Activated CD4-positive, alpha-beta memory T cell treated with anti-CD3 and anti-CD28 coated beads, Interleukin-2, amount 10 ng/mL, durations not matched to agents 7 days and 5 days (primary cell): ENCODE data around the gene NUTF2. TPM values are rescaled to one million over a fixed set of nuclear protein-coding genes. Genes with fewer than 3 reads are reported as not detected.

ENCODE experiments used
- CTCF ChIA-PET: fragments of 350-600 bp; sonication (Branson Sonifier 250); formaldehyde crosslinking; loops from one replicate; lab custom pipeline; 2021; ENCODE audit warnings: antibody characterized with exemption, inconsistent platforms; lab: Charles Lee
- POLR2A ChIA-PET: fragments of 350-600 bp; sonication (Branson Sonifier 250); formaldehyde crosslinking; loops from one replicate; lab custom pipeline; 2021; ENCODE audit warnings: antibody characterized with exemption; lab: Charles Lee
- DNase-seq: peaks from one replicate; pipeline ENCODE4 v3.0.0-alpha.2; 2020
- H3K27ac Mint-ChIP-seq: one replicate; pipeline ENCODE4 v1.8.0; 2021; ENCODE audit warnings: mild to moderate bottlenecking, mixed read lengths
- H3K27me3 Mint-ChIP-seq: one replicate; pipeline ENCODE4 v1.8.0; 2021; ENCODE audit warnings: mixed read lengths
- H3K36me3 Mint-ChIP-seq: one replicate; pipeline ENCODE4 v1.8.0; 2021; ENCODE audit warnings: low read depth, mixed read lengths
- H3K4me1 Mint-ChIP-seq: one replicate; pipeline ENCODE4 v1.8.0; 2021; ENCODE audit warnings: mixed read lengths
- H3K4me3 Mint-ChIP-seq: one replicate; pipeline ENCODE4 v1.8.0; 2021; ENCODE audit warnings: mild to moderate bottlenecking, mixed read lengths
- H3K9me3 Mint-ChIP-seq: one replicate; pipeline ENCODE4 v1.8.0; 2021; ENCODE audit warnings: mixed read lengths
- total RNA-seq, 2 experiments: library from RNA; stranded (reverse); gene quantifications; one replicate each; pipeline ENCODE4 v1.2.3, GENCODE V29; 2021

NUTF2 gene
- total RNA-seq, 2 experiments from 2014 or later: 96.4 to 101 TPM

GRCh38 chr16:67882374-67883145 lies 35.8 kb downstream of the NUTF2 start:
- CTCF ChIA-PET: interaction anchor here (0.7 to 3.8 kb wide), 9 partner anchors 8 to 362 kb away, joined by 3 to 22 read pairs (median 8); partner anchors contain the start of genes PSKH1 and PSMB10
- Mint-ChIP-seq H3K9me3 (no peaks in the 10 kb centered on the region), H3K4me3 (no peak overlapping the region), H3K27me3 (no peaks in the 10 kb centered on the region), H3K27ac (no peak overlapping the region), H3K36me3 (peaks cover 61% of the 10 kb centered on the region), H3K4me1 (no peaks in the 10 kb centered on the region)
- no peak for DNase-seq
- POLR2A ChIA-PET: interaction anchor here (0.8 to 3.6 kb wide), 8 partner anchors 9 to 53 kb away, joined by 3 to 19 read pairs (median 4); partner anchors contain the start of genes CTRL, EDC4 and PSKH1

GRCh38 chr16:67883146-67883871 lies 36.6 kb downstream of the NUTF2 start:
- ChIA-PET CTCF (interaction anchor here (0.5 to 3.8 kb wide), 27 partner anchors 9 to 362 kb away, joined by 3 to 22 read pairs (median 4); partner anchors contain the start of genes DDX28, DUS2, EDC4 and LCAT), POLR2A (interaction anchor here (0.8 to 3.6 kb wide), 9 partner anchors 8 to 157 kb away, joined by 3 to 19 read pairs (median 4); partner anchors contain the start of genes CTRL, EDC4, PSKH1 and PSMB10)
- peaks cover 53% of the 10 kb centered on the region for H3K36me3 Mint-ChIP-seq
- H3K4me3 Mint-ChIP-seq: no peak overlapping the region
- H3K27me3 Mint-ChIP-seq: no peaks in the 10 kb centered on the region
- no peaks in the 10 kb centered on the region for H3K4me1 Mint-ChIP-seq
- DNase-seq: no peak
- no peaks in the 10 kb centered on the region for H3K9me3 Mint-ChIP-seq
- H3K27ac Mint-ChIP-seq: no peak overlapping the region

DNA sequence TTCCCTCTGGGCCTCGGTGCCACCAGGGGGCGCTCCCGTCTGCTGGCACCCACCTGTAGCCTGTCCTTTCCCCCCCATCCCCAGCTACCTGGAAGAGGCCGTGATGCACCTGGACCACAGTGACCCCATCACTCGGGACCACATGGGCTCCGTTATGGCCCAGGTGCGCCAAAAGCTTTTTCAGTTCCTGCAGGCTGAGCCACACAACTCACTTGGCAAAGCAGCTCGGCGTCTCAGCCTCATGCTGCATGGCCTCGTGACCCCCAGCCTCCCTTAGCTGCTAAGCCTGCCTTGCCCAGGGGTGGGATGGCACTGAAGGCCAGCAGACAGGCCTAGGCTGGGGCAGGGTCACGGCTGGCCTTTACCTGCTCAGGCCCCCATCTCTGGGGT lies 37.1 kb downstream of the NUTF2 start:
- H3K27me3 Mint-ChIP-seq: no peaks in the 10 kb centered on the region
- H3K27ac Mint-ChIP-seq: no peak overlapping the region
- CTCF ChIA-PET: interaction anchor here (0.7 to 3.8 kb wide), 31 partner anchors 9 to 363 kb away, joined by 3 to 22 read pairs (median 3); partner anchors contain the start of genes DDX28, DUS2, EDC4 and LCAT
- H3K36me3 Mint-ChIP-seq: peaks cover 48% of the 10 kb centered on the region
- no peaks in the 10 kb centered on the region for H3K9me3 Mint-ChIP-seq
- no peaks in the 10 kb centered on the region for H3K4me1 Mint-ChIP-seq
- peak; percentile 71 for DNase-seq
- POLR2A ChIA-PET: interaction anchor here (0.8 to 3.6 kb wide), 7 partner anchors 9 to 157 kb away, joined by 3 to 19 read pairs (median 4); partner anchors contain the start of genes CTRL, EDC4, PSKH1 and PSMB10
- no peak overlapping the region for H3K4me3 Mint-ChIP-seq

- Mint-ChIP-seq H3K36me3 (peaks cover 40% of the 10 kb centered on the region), H3K27ac (no peak within 1 kb of the TSS), H3K27me3 (no peaks in the 10 kb centered on the region), H3K9me3 (no peaks in the 10 kb centered on the region), H3K4me1 (no peaks in the 10 kb centered on the region), H3K4me3 (no peak within 1 kb of the TSS)
- CTCF ChIA-PET: interaction anchor here (0.7 to 3.8 kb wide), 13 partner anchors 8 to 364 kb away, joined by 3 to 22 read pairs (median 8); partner anchors contain the start of genes DDX28, DUS2, EDC4 and LCAT
- DNase-seq: no peak
- POLR2A ChIA-PET: interaction anchor here (3.6 kb wide), 1 partner anchor 8 kb away, joined by 19 read pairs; the partner anchor contains the start of gene PSKH1
Observed at GRCh38 chr16:67884684-67885083, 38.0 kb downstream of the NUTF2 start, which contains the start of gene NRN1L. Gene NRN1L, plus strand, starts transcription at chr16:67884885. Its CDS starts 19 bp downstream, at chr16:67884904.

GRCh38 chr16:67885545-67885944 lies 38.8 kb downstream of the NUTF2 start:
- H3K27me3 Mint-ChIP-seq: no peaks in the 10 kb centered on the region
- POLR2A ChIA-PET: interaction anchor here (1.2 kb wide), 1 partner anchor 49 kb away, joined by 3 read pairs; no protein-coding TSS in a partner anchor
- H3K9me3 Mint-ChIP-seq: no peaks in the 10 kb centered on the region
- CTCF ChIA-PET: interaction anchor here (0.9 to 2.6 kb wide), 6 partner anchors 11 to 180 kb away, joined by 3 to 10 read pairs (median 4); no protein-coding TSS in a partner anchor
- no peak overlapping the region for H3K4me3 Mint-ChIP-seq
- H3K27ac Mint-ChIP-seq: no peak overlapping the region
- DNase-seq: no peak
- peaks cover 34% of the 10 kb centered on the region for H3K36me3 Mint-ChIP-seq
- no peaks in the 10 kb centered on the region for H3K4me1 Mint-ChIP-seq

GRCh38 chr16:67885976-67886375 lies 39.2 kb downstream of the NUTF2 start:
- Mint-ChIP-seq H3K4me1 (no peaks in the 10 kb centered on the region), H3K36me3 (peaks cover 33% of the 10 kb centered on the region), H3K9me3 (no peaks in the 10 kb centered on the region), H3K27ac (no peak overlapping the region), H3K4me3 (no peak overlapping the region), H3K27me3 (no peaks in the 10 kb centered on the region)
- DNase-seq: no peak
- CTCF ChIA-PET: interaction anchor here (0.9 to 1.6 kb wide), 6 partner anchors 11 to 179 kb away, joined by 3 to 5 read pairs (median 3); no protein-coding TSS in a partner anchor
- POLR2A ChIA-PET: interaction anchor here (1.2 kb wide), 1 partner anchor 49 kb away, joined by 3 read pairs; no protein-coding TSS in a partner anchor

GRCh38 chr16:67886387-67886786 lies 39.7 kb downstream of the NUTF2 start:
- H3K27ac Mint-ChIP-seq: no peak overlapping the region

DNA sequence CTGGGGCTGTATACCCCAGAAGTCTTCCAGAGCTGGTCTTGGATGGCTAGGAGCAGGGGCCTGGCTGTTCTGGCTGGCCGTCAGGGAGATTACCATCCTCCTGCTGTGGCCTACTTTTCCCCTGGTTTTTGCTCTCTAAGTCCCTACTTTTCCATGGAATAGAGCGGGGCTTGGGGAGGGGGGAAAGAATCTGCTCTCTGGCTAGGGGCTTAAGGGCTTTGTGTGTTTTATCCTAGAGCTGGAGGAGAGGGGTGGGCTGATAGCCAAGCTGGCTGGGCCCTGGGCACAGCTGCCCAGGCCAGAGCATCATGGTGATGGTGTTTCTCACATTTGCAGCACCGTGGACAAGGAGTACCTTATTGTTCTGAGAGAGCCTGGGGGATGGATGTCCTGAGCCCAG lies 41.6 kb downstream of the NUTF2 start:
- Mint-ChIP-seq H3K4me1 (peaks cover 7% of the 10 kb centered on the region), H3K27me3 (no peaks in the 10 kb centered on the region), H3K9me3 (no peaks in the 10 kb centered on the region), H3K27ac (no peak overlapping the region), H3K4me3 (no peak overlapping the region), H3K36me3 (peaks cover 12% of the 10 kb centered on the region)
- DNase-seq: no peak
- CTCF ChIA-PET: no interaction called here
- POLR2A ChIA-PET: no interaction called here

More at GRCh38 chr16:67886387-67886786, 39.7 kb downstream of the NUTF2 start:
- DNase-seq: no peak
- no peaks in the 10 kb centered on the region for H3K4me1 Mint-ChIP-seq
- H3K27me3 Mint-ChIP-seq: no peaks in the 10 kb centered on the region
- H3K36me3 Mint-ChIP-seq: peaks cover 29% of the 10 kb centered on the region
- POLR2A ChIA-PET: interaction anchor here (1.2 kb wide), 1 partner anchor 49 kb away, joined by 3 read pairs; no protein-coding TSS in a partner anchor
- H3K9me3 Mint-ChIP-seq: no peaks in the 10 kb centered on the region
- H3K4me3 Mint-ChIP-seq: no peak overlapping the region
- CTCF ChIA-PET: interaction anchor here (0.9 to 1.6 kb wide), 6 partner anchors 12 to 179 kb away, joined by 3 to 5 read pairs (median 3); no protein-coding TSS in a partner anchor

DNA sequence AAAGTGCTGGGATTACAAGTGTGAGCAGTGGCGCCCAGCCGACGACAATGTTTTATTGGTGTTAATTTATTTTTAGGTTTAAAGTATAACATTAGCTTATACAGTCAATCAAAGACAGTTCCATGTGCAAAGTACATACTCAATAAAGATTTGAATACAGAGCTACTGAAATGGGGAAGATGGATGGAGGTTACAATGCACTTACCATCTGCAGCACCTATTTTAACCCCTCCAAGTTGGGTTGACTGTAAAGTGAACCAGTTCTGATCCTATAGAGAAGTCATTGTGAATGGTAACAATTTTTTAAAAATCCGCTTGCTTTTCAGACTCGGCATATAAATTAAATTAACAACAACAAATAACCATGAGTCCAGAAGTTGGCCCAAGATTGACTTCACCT lies 45.6 kb downstream of the NUTF2 start:
- H3K9me3 Mint-ChIP-seq: no peaks in the 10 kb centered on the region
- H3K27me3 Mint-ChIP-seq: no peaks in the 10 kb centered on the region
- POLR2A ChIA-PET: interaction anchor here (1.2 to 4.9 kb wide), 11 partner anchors 9 to 232 kb away, joined by 3 to 32 read pairs (median 6); partner anchors contain the start of genes ACD, EDC4, NRN1L and PARD6A
- no peak for DNase-seq
- CTCF ChIA-PET: interaction anchor here (1.2 to 2.8 kb wide), 3 partner anchors 8 to 149 kb away, joined by 3 to 20 read pairs (median 4); partner anchors contain the start of gene NRN1L
- peaks cover 26% of the 10 kb centered on the region for H3K4me1 Mint-ChIP-seq
- peaks cover 4% of the 10 kb centered on the region for H3K36me3 Mint-ChIP-seq
- H3K4me3 Mint-ChIP-seq: peak overlapping the region; percentile 94
- peak overlapping the region; percentile 81 for H3K27ac Mint-ChIP-seq

- peak within 1 kb of the TSS; percentile 94 for H3K27ac Mint-ChIP-seq
- DNase-seq: peak; percentile 96
- no peaks in the 10 kb centered on the region for H3K27me3 Mint-ChIP-seq
- H3K4me3 Mint-ChIP-seq: peak within 1 kb of the TSS; percentile 94
- ChIA-PET POLR2A (interaction anchor here (0.7 to 4.9 kb wide), 15 partner anchors 10 to 233 kb away, joined by 3 to 32 read pairs (median 4); partner anchors contain the start of genes ACD, EDC4, NRN1L and PARD6A), CTCF (interaction anchor here (0.6 to 2.8 kb wide), 5 partner anchors 9 to 603 kb away, joined by 3 to 20 read pairs (median 5); partner anchors contain the start of gene NRN1L)
- H3K9me3 Mint-ChIP-seq: no peaks in the 10 kb centered on the region
- H3K4me1 Mint-ChIP-seq: peaks cover 26% of the 10 kb centered on the region
- H3K36me3 Mint-ChIP-seq: peaks cover 4% of the 10 kb centered on the region
Observed at GRCh38 chr16:67892899-67893742, 46.4 kb downstream of the NUTF2 start, which contains the start of gene PSKH1. Gene PSKH1, plus strand, starts transcription at chr16:67893254. Its CDS starts 15,496 bp downstream, at chr16:67908750.
